Erythroblast (primary cell): Measurements from ENCODE around the gene RAB13.
"Not testable (repeated sequence)": the region's sequence is repeated elsewhere in the genome, so short reads cannot be mapped to it uniquely, and the experiment has no call there.

Source experiments
- GATA1 ChIP-seq: IDR thresholded peaks from 2 replicates; pipeline ENCODE4 v1.6.1; 2011; ENCODE audit warnings: low read depth, mild to moderate bottlenecking, control low read depth, low read length, moderate library complexity
- POLR2A ChIP-seq: IDR thresholded peaks from 2 replicates; pipeline ENCODE4 v1.6.1; 2011; ENCODE audit warnings: mild to moderate bottlenecking, low read length

- not testable (repeated sequence) for TF ChIP-seq POLR2A, GATA1
Observed at GRCh38 chr1:153979091-153979490, 7.0 kb downstream of the RAB13 start.
